GM12865 (cell line): ENCODE measurements around the gene MAPKAPK3.

Experiments
- DNase-seq: peaks from one replicate; pipeline ENCODE4 v3.0.0; 2010; ENCODE audit warnings: low read depth
- H3K4me3 ChIP-seq: 2 replicates; pipeline ENCODE4 v1.5.1; 2011; ENCODE audit warnings: mild to moderate bottlenecking, low read depth, low read length, control low read depth
- CTCF ChIP-seq: IDR thresholded peaks from 2 replicates; pipeline ENCODE4 v1.5.1; 2011; ENCODE audit warnings: low read length, control low read depth, low read depth, inconsistent platforms; ENCODE audit not compliant: insufficient read depth; ENCODE audit errors: missing control alignments

Gene MAPKAPK3

GRCh38 chr3:50628601-50629000 is 11.7 kb downstream of the MAPKAPK3 start:
- no peak overlapping the region for H3K4me3 ChIP-seq
- no peak for DNase-seq
- TF ChIP-seq CTCF, result no peak

DNA sequence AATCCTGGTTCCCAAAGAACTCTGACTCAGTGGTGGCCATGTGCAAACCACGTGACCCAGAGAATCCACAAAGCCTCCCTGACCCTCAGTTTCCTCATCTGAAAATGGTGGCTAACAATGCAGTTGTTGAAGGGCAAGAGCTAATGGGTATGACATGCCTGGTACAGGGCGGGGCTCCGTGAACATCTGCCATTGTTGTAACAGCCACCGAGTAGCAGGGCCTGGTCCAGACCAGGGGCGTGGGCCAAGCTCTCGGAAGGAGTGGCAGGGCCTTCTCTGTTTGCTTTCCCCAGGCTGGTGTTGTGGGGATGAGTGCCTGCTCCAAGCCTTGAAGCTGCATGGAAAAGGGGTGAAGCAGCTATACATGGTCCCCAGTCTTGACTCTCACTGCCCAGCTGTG is 13.4 kb downstream of the MAPKAPK3 start:
- no peak overlapping the region for H3K4me3 ChIP-seq
- no peak for DNase-seq
- TF ChIP-seq CTCF, result no peak

GRCh38 chr3:50630877-50631276 is 13.9 kb downstream of the MAPKAPK3 start:
- DNase-seq, result no peak
- no peak for TF ChIP-seq CTCF

DNA sequence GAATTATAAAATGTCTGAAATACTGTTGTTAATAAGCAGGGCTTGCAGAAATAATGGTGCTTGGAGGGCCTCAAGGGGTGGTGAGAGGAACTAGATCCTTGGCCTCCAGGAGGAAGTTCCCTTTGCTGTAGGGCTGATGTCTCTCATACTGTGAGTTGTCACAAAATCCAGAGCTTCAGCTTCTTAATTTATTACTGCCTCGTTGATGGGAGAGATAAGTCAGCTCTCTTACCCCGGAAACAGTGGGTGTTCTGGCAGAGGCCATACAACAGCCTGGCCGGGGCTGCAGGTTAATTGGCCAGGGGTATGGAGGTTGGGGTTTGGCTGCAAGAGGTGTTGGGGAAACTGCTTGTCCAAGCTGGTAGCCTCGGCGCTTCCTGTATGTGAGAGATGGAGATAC is 15.5 kb downstream of the MAPKAPK3 start:
- TF ChIP-seq CTCF, result no peak
- H3K4me3 ChIP-seq, result no peak overlapping the region
- DNase-seq, result no peak

More at GRCh38 chr3:50630877-50631276, 13.9 kb downstream of the MAPKAPK3 start:
- H3K4me3 ChIP-seq, result no peak overlapping the region

DNA sequence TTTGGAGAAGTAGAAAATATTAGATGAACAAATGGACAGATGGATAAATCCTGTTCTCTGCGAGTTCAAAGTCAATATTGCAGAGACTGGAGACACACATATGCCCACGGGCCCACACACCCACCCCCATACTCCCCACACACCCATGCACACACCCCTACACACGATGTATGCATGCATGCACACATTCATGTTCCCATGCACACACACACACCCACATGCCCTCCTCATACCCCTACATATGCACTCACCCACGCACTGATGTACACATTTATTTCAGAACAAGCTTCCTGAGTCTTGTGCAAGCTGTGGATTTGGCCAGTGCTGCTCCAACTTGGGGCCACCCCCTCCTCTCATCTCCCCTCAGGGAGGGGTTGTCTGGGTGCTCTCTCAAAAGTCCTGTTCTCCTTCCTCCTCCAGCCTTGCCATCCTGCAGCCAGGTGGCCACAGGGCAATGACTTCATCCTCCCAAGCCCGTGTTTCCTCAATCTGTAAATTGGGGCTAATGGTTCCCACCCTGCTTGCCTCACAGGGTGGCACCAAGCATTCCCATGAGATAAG is 16.4 kb downstream of the MAPKAPK3 start:
- H3K4me3 ChIP-seq, result no peak overlapping the region
- no peak for TF ChIP-seq CTCF
- no peak for DNase-seq

DNA sequence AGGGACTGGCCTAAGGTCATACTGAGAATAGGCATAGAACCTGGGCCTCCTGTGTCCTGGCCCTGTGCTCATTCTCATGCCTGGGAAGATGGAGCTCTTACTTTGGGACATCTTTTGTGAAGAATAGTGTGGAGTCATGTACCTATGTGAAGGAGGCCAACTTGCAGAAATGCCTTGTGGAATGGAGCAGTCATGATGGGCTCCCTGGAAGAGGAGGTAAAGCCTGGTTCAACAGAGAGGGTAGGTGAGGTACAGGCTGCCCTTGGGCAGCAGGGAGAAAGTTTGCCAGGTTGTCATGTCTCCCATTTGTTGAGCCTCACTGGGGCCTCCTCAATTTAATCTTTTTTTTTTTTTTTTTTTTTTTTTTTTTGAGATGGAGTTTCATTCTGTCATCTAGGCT is 18.1 kb downstream of the MAPKAPK3 start:
- no peak for DNase-seq
- no peak for TF ChIP-seq CTCF
- no peak overlapping the region for H3K4me3 ChIP-seq

- TF ChIP-seq CTCF, result no peak
- DNase-seq, result no peak
- H3K4me3 ChIP-seq, result no peak overlapping the region
These were observed 20.1 kb downstream of the MAPKAPK3 start for GRCh38 chr3:50637011-50637410.
